HG02852 (cell line): ENCODE data around the gene SYCP3.
A peak's percentile ranks its signal among the peaks of the same experiment; 100 is the strongest.

Experiments
- ATAC-seq: cut with Tn5 transposase; IDR thresholded peaks from one replicate; pipeline ENCODE4 v1.9.1; 2021; ENCODE audit warnings: mild to moderate bottlenecking, moderate library complexity; ENCODE audit not compliant: unreplicated experiment

Gene SYCP3

GRCh38 chr12:101738920-101739665 is at the start of gene SYCP3:
SYCP3 (minus strand) TSS chr12:101739462; CDS start chr12:101737935, 1,527 bp downstream.
- no peak for ATAC-seq

- no peak for ATAC-seq
Observed at GRCh38 chr12:101785671-101786070, 46.4 kb upstream of the SYCP3 start.

GRCh38 chr12:101784376-101784775 is 45.1 kb upstream of the SYCP3 start:
- ATAC-seq: no peak

- no peak for ATAC-seq
Observed at GRCh38 chr12:101783838-101784237, 44.6 kb upstream of the SYCP3 start.

GRCh38 chr12:101783150-101783549 is 43.9 kb upstream of the SYCP3 start:
- ATAC-seq: no peak

- ATAC-seq: no peak
Observed at GRCh38 chr12:101782273-101782731, 43.0 kb upstream of the SYCP3 start.

GRCh38 chr12:101781834-101782233 is 42.6 kb upstream of the SYCP3 start:
- no peak for ATAC-seq

GRCh38 chr12:101780599-101780998 is 41.3 kb upstream of the SYCP3 start:
- no peak for ATAC-seq

- ATAC-seq: no peak
Observed at GRCh38 chr12:101779626-101780025, 40.4 kb upstream of the SYCP3 start.

GRCh38 chr12:101779200-101779599 is 39.9 kb upstream of the SYCP3 start:
- ATAC-seq: no peak

- no peak for ATAC-seq
Observed at GRCh38 chr12:101777978-101778377, 38.7 kb upstream of the SYCP3 start.

GRCh38 chr12:101777485-101777884 is 38.2 kb upstream of the SYCP3 start:
- no peak for ATAC-seq

GRCh38 chr12:101775816-101776215 is 36.6 kb upstream of the SYCP3 start:
- ATAC-seq: no peak

- ATAC-seq: peak; percentile 74
Observed at GRCh38 chr12:101773650-101774162, 34.4 kb upstream of the SYCP3 start.

GRCh38 chr12:101772012-101772775 is 32.9 kb upstream of the SYCP3 start:
- ATAC-seq: no peak

GRCh38 chr12:101769865-101770264 is 30.6 kb upstream of the SYCP3 start:
- ATAC-seq: no peak

- ATAC-seq: no peak
Observed at GRCh38 chr12:101768781-101769180, 29.5 kb upstream of the SYCP3 start.

- ATAC-seq: no peak
Observed at GRCh38 chr12:101767537-101767936, 28.3 kb upstream of the SYCP3 start.

GRCh38 chr12:101764051-101764792 is 25.0 kb upstream of the SYCP3 start:
- no peak for ATAC-seq

- ATAC-seq: no peak
Observed at GRCh38 chr12:101763246-101763931, 24.1 kb upstream of the SYCP3 start.

GRCh38 chr12:101761781-101762180 is 22.5 kb upstream of the SYCP3 start:
- no peak for ATAC-seq
